GM19397 (cell line): ENCODE measurements around the gene FOXD4L5.
"Not testable (repeated sequence)": the region's sequence is repeated elsewhere in the genome, so short reads cannot be mapped to it uniquely, and the experiment has no call there.

Experiments
- ATAC-seq: cut with Tn5 transposase; IDR thresholded peaks from one replicate; pipeline ENCODE4 v1.9.1; 2021; ENCODE audit warnings: mild to moderate bottlenecking, moderate library complexity; ENCODE audit not compliant: unreplicated experiment

Gene FOXD4L5

GRCh38 chr9:65285109-65285508 is at the start of gene FOXD4L5:
Gene FOXD4L5, minus strand, starts transcription at chr9:65285209. Its CDS starts 832 bp downstream, at chr9:65284377.
- ATAC-seq: not testable (repeated sequence)

GRCh38 chr9:65283943-65284342 is 1.1 kb downstream of the FOXD4L5 start:
- ATAC-seq: not testable (repeated sequence)

- not testable (repeated sequence) for ATAC-seq
Observed at GRCh38 chr9:65282976-65283375, 2.0 kb downstream of the FOXD4L5 start.
